BE2C (cell line): ENCODE measurements around the gene PDCD7.
A peak's percentile ranks its signal among the peaks of the same experiment; 100 is the strongest.

Experiments
- DNase-seq: peaks from one replicate; pipeline ENCODE4 v3.0.0-alpha.2; 2020
- H3K27me3 ChIP-seq: fragments of 250-450 bp; sonication (Bioruptor Pico); 2 replicates; pipeline ENCODE4 v1.5.1; 2020; ENCODE audit warnings: mild to moderate bottlenecking
- H3K36me3 ChIP-seq: fragments of 250-450 bp; sonication (Bioruptor Pico); 2 replicates; pipeline ENCODE4 v1.5.1; 2020; ENCODE audit warnings: mild to moderate bottlenecking
- H3K4me1 ChIP-seq: fragments of 250-450 bp; sonication (Bioruptor Pico); 2 replicates; pipeline ENCODE4 v1.5.1; 2020
- H3K4me3 ChIP-seq: 2 replicates; pipeline ENCODE4 v1.5.1; 2011; ENCODE audit warnings: low read depth, low read length
- H3K9me3 ChIP-seq: fragments of 250-450 bp; sonication (Bioruptor Pico); 2 replicates; pipeline ENCODE4 v1.5.1; 2020
- CTCF ChIP-seq: IDR thresholded peaks from 2 replicates; pipeline ENCODE4 v1.5.1; 2012; ENCODE audit warnings: mild to moderate bottlenecking, low read depth, low read length

Gene PDCD7

GRCh38 chr15:65072027-65072426 lies 61.6 kb downstream of the PDCD7 start:
- peaks cover 6% of the 10 kb centered on the region for H3K4me1 ChIP-seq
- H3K9me3 ChIP-seq: no peaks in the 10 kb centered on the region
- no peaks in the 10 kb centered on the region for H3K27me3 ChIP-seq
- no peak overlapping the region for H3K4me3 ChIP-seq
- TF ChIP-seq CTCF: no peak
- no peaks in the 10 kb centered on the region for H3K36me3 ChIP-seq
- no peak for DNase-seq

- no peaks in the 10 kb centered on the region for H3K36me3 ChIP-seq
- no peaks in the 10 kb centered on the region for H3K9me3 ChIP-seq
- TF ChIP-seq CTCF: no peak
- H3K4me1 ChIP-seq: peaks cover 6% of the 10 kb centered on the region
- no peaks in the 10 kb centered on the region for H3K27me3 ChIP-seq
- DNase-seq: peak; percentile 71
- H3K4me3 ChIP-seq: no peak overlapping the region
Measured at GRCh38 chr15:65071381-65071811, 62.2 kb downstream of the PDCD7 start.

- H3K27me3 ChIP-seq: no peaks in the 10 kb centered on the region
- DNase-seq: no peak
- peaks cover 4% of the 10 kb centered on the region; the same call in 1 of the 2 replicates for H3K4me1 ChIP-seq
- no peak for TF ChIP-seq CTCF
- no peaks in the 10 kb centered on the region for H3K36me3 ChIP-seq
- no peaks in the 10 kb centered on the region for H3K9me3 ChIP-seq
- H3K4me3 ChIP-seq: no peak overlapping the region
Measured at GRCh38 chr15:65069779-65070546, 63.6 kb downstream of the PDCD7 start.

GRCh38 chr15:65069179-65069578 lies 64.4 kb downstream of the PDCD7 start:
- peaks cover 4% of the 10 kb centered on the region; the same call in 1 of the 2 replicates for H3K4me1 ChIP-seq
- no peak for TF ChIP-seq CTCF
- H3K27me3 ChIP-seq: no peaks in the 10 kb centered on the region
- no peaks in the 10 kb centered on the region for H3K36me3 ChIP-seq
- H3K4me3 ChIP-seq: no peak overlapping the region
- no peaks in the 10 kb centered on the region for H3K9me3 ChIP-seq
- DNase-seq: no peak

- H3K36me3 ChIP-seq: no peaks in the 10 kb centered on the region
- H3K27me3 ChIP-seq: no peaks in the 10 kb centered on the region
- no peak for TF ChIP-seq CTCF
- H3K9me3 ChIP-seq: no peaks in the 10 kb centered on the region
- H3K4me3 ChIP-seq: no peak overlapping the region
- peaks cover 4% of the 10 kb centered on the region; the same call in 1 of the 2 replicates for H3K4me1 ChIP-seq
- DNase-seq: no peak
Measured at GRCh38 chr15:65068403-65068788, 65.2 kb downstream of the PDCD7 start.

- no peak for DNase-seq
- no peak for TF ChIP-seq CTCF
- H3K36me3 ChIP-seq: no peaks in the 10 kb centered on the region
- no peaks in the 10 kb centered on the region for H3K9me3 ChIP-seq
- no peaks in the 10 kb centered on the region for H3K27me3 ChIP-seq
- peaks cover 4% of the 10 kb centered on the region; the same call in 1 of the 2 replicates for H3K4me1 ChIP-seq
- H3K4me3 ChIP-seq: no peak within 1 kb of the TSS
Measured at GRCh38 chr15:65067645-65068402, 65.8 kb downstream of the PDCD7 start, which contains the start of gene RASL12. RASL12 (minus strand) TSS chr15:65067991; CDS start chr15:65067835, 156 bp downstream.
